SK-N-SH (cell line): Measurements from ENCODE around the gene USB1. TPM values are rescaled to one million over a fixed set of nuclear protein-coding genes. Genes with fewer than 3 reads are reported as not detected.
A peak's percentile ranks its signal among the peaks of the same experiment; 100 is the strongest.

Source experiments
- CTCF ChIA-PET: fragments of 300-600, 350-600 bp; formaldehyde crosslinking; extraction: SDS; loops from one replicate; lab custom pipeline; 2021; lab: Yijun Ruan, JAX
- POLR2A ChIA-PET: fragments of 350-600 bp; sonication (Branson Sonifier 250); formaldehyde crosslinking; extraction: SDS; loops from one replicate; lab custom pipeline; 2020; ENCODE audit warnings: antibody characterized with exemption, inconsistent platforms; lab: Yijun Ruan, JAX
- DNase-seq: peaks from one replicate; pipeline ENCODE4 v3.0.0; 2012
- H2AFZ ChIP-seq: fragments of 200-600 bp; sonication (generic); 2 replicates; pipeline ENCODE4 v1.8.1; 2016; ENCODE audit warnings: antibody characterized with exemption, mild to moderate bottlenecking, low read depth
- H3F3A ChIP-seq: fragments of 200-600 bp; sonication (generic); replicated peaks from 2 replicates; pipeline ENCODE3; 2016; ENCODE audit warnings: antibody characterized with exemption, mild to moderate bottlenecking; ENCODE audit not compliant: insufficient read depth
- H3K27ac ChIP-seq, 2 experiments: fragments of 200-500 bp in 1 of 2; fragments of 200-600 bp in 1 of 2; sonication (Bioruptor generic) in 1 of 2; sonication (generic), shearing (Covaris generic) in 1 of 2; 2 replicates each; pipeline versions ENCODE4 v1.5.1 to v1.6.1; 2014 to 2016; ENCODE audit warnings: low read depth in 2 of 2, inconsistent platforms in 1 of 2, low read length in 1 of 2, mild to moderate bottlenecking in 1 of 2, mixed read lengths in 1 of 2
- H3K27me3 ChIP-seq: fragments of 200-600 bp; sonication (generic), shearing (Covaris generic); 2 replicates; pipeline ENCODE4 v1.6.1; 2016; ENCODE audit warnings: mixed run types; ENCODE audit not compliant: insufficient read depth
- H3K36me3 ChIP-seq, 2 experiments: fragments of 200-500 bp in 1 of 2; fragments of 200-600 bp in 1 of 2; sonication (Bioruptor generic) in 1 of 2; sonication (generic) in 1 of 2; replicated peaks in 1 of 2; 2 replicates each; pipeline versions ENCODE3 to v1.5.1; 2014 to 2016; ENCODE audit warnings: low read length in 1 of 2, mild to moderate bottlenecking in 1 of 2; ENCODE audit not compliant: insufficient read depth in 2 of 2, control insufficient read depth in 1 of 2
- H3K4me1 ChIP-seq, 2 experiments: fragments of 200-500 bp in 1 of 2; fragments of 200-600 bp in 1 of 2; sonication (Bioruptor generic) in 1 of 2; sonication (generic), shearing (Covaris generic) in 1 of 2; 2 replicates each; pipeline versions ENCODE4 v1.5.1 to v1.6.1; 2014 to 2016; ENCODE audit warnings: low read depth in 1 of 2, low read length in 1 of 2, mixed run types in 1 of 2; ENCODE audit not compliant: insufficient read depth in 2 of 2, control insufficient read depth in 1 of 2
- H3K4me2 ChIP-seq: fragments of 200-600 bp; sonication (generic), shearing (Covaris generic); 2 replicates; pipeline ENCODE4 v1.6.1; 2017; ENCODE audit warnings: mixed run types
- H3K4me3 ChIP-seq, 2 experiments: fragments of 200-500 bp in 1 of 2; fragments of 200-600 bp in 1 of 2; sonication (Bioruptor generic) in 1 of 2; sonication (generic), shearing (Covaris generic) in 1 of 2; 2 replicates each; pipeline versions ENCODE4 v1.5.1 to v1.8.1; 2014 to 2016; ENCODE audit warnings: low read depth in 2 of 2, inconsistent platforms in 1 of 2, low read length in 1 of 2, mild to moderate bottlenecking in 1 of 2, mixed read lengths in 1 of 2, moderate library complexity in 1 of 2
- H3K79me2 ChIP-seq: fragments of 200-600 bp; sonication (generic); 2 replicates; pipeline ENCODE4 v1.8.1; 2017; ENCODE audit warnings: mild to moderate bottlenecking; ENCODE audit not compliant: insufficient read depth
- H3K9ac ChIP-seq: fragments of 200-600 bp; sonication (generic); 2 replicates; pipeline ENCODE4 v1.6.1; 2017; ENCODE audit warnings: mixed run types
- H3K9me2 ChIP-seq: fragments of 200-600 bp; sonication (generic); 2 replicates; pipeline ENCODE4 v1.6.1; 2017; ENCODE audit warnings: mixed run types
- H3K9me3 ChIP-seq: fragments of 200-600 bp; sonication (generic); 2 replicates; pipeline ENCODE4 v1.6.1; 2017; ENCODE audit warnings: mixed run types, mild to moderate bottlenecking, moderate library complexity
- H4K20me1 ChIP-seq: fragments of 200-600 bp; sonication (generic); 2 replicates; pipeline ENCODE4 v1.6.1; 2017; ENCODE audit warnings: mild to moderate bottlenecking, mixed run types; ENCODE audit not compliant: insufficient read depth
- CHD2 ChIP-seq: fragments of 150-350 bp; IDR thresholded peaks from 2 replicates; pipeline ENCODE4 v1.6.1; 2018; ENCODE audit warnings: low read length; ENCODE audit not compliant: partially characterized antibody
- EP300 ChIP-seq, 2 experiments: IDR thresholded peaks; 2 replicates each; pipeline versions ENCODE4 v1.4.0 to v1.6.1; 2012; ENCODE audit warnings: borderline replicate concordance in 1 of 2, low read depth in 1 of 2, low read length in 1 of 2
- EZH2phosphoT487 ChIP-seq: fragments of 200-600 bp; sonication (generic); IDR thresholded peaks from 2 replicates; pipeline ENCODE4 v1.6.1; 2017; ENCODE audit warnings: low read depth, mixed run types, mild to moderate bottlenecking, antibody characterized with exemption, moderate library complexity, borderline replicate concordance
- FOSL2 ChIP-seq: IDR thresholded peaks from 2 replicates; pipeline ENCODE4 v1.4.0; 2012; ENCODE audit warnings: low read depth, mild to moderate bottlenecking, moderate library complexity, borderline replicate concordance
- FOXJ3 ChIP-seq: sonication (generic); formaldehyde crosslinking; IDR thresholded peaks from 2 replicates; pipeline ENCODE4 v1.5.1; 2020; ENCODE audit warnings: mild to moderate bottlenecking, missing genetic modification reagents
- GATA2 ChIP-seq: sonication (generic); formaldehyde crosslinking; IDR thresholded peaks from 2 replicates; pipeline ENCODE4 v1.5.0; 2020; ENCODE audit warnings: mild to moderate bottlenecking, missing genetic modification reagents
- JUND ChIP-seq: IDR thresholded peaks from 2 replicates; pipeline ENCODE4 v1.4.0; 2012
- MXI1 ChIP-seq: IDR thresholded peaks from 2 replicates; pipeline ENCODE4 v1.6.1; 2012; ENCODE audit warnings: mild to moderate bottlenecking, low read depth, low read length, improper control_type of control experiment
- NFIC ChIP-seq: IDR thresholded peaks from 2 replicates; pipeline ENCODE4 v1.4.0; 2012; ENCODE audit warnings: borderline replicate concordance
- RCOR1 ChIP-seq: fragments of 150-350 bp; IDR thresholded peaks from 2 replicates; pipeline ENCODE4 v1.6.1; 2017; ENCODE audit warnings: antibody characterized with exemption, low read length
- RFX5 ChIP-seq: IDR thresholded peaks from 2 replicates; pipeline ENCODE4 v1.6.1; 2012; ENCODE audit warnings: mild to moderate bottlenecking, improper control_type of control experiment, low read length
- YY1 ChIP-seq: IDR thresholded peaks from 2 replicates; pipeline ENCODE4 v1.4.0; 2012; ENCODE audit warnings: low read depth, mild to moderate bottlenecking
- WGBS: methylation state at CpG from one replicate; pipeline ENCODE4 v1.1.6; 2017; ENCODE audit warnings: low lambda C conversion rate; 5-methylcytosine and 5-hydroxymethylcytosine counted together
- polyA plus RNA-seq, 3 experiments: library from polyadenylated mRNA; depleted of rRNA; stranded (reverse); fragments of >200 nt; gene quantifications; 2 replicates each; pipeline ENCODE4 v1.2.3, GENCODE V29; 2012
- TF ChIP-seq, protein P1 (sequence below): fragments of 200-600 bp; sonication (generic); IDR thresholded peaks from 2 replicates; pipeline ENCODE4 v1.6.1; 2017; ENCODE audit warnings: antibody characterized with exemption, mild to moderate bottlenecking, moderate library complexity
- TF ChIP-seq, protein P2 (sequence below): IDR thresholded peaks from 2 replicates; pipeline ENCODE4 v1.4.0; 2012; ENCODE audit warnings: low read depth, borderline replicate concordance

Gene USB1
- polyA plus RNA-seq, 1 of the 3 experiments (the other 2 are of a cell fraction) = 94.1 TPM

DNA sequence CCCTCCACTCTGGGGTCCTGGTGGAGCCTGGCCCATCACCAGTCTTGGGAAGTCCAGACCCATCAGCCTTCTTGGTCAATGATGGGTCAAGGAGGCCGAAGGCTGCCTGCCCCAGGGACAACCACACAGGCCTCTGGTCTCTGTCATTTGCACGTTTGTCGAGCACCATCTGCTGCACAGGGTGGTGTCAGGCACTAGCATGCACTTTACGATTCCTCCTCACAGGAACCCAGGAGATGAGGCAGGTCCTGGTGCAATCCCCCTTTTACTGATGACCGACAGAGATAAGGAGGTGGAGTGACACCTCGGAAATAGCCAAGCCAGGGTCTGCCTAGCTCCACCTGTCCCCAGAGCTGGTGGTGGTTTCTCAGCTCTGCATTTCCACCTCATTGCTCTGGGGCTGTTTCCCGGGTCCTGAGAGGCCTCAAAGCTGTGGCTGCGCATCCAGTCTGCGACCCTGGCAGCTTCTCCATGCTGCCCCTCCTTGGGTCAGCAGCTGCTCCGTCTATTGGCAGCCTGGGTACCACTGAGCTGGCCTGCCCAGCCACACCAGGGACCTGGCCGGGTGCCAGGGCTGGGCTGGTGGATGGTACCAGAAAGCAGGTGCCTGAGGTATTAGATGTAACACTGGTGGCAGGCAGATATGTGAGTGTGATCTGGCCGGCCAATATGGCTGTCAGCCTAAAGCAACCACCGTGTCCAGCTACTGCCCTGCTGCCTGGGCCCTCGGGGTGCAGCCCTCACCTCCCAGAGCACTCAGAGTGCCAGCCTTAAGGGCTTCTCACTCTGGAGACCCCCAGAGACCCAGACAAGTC lies 34.4 kb downstream of the USB1 start:
- ChIA-PET CTCF (interaction anchor here (0.7 to 6.1 kb wide), 9 partner anchors 9 to 92 kb away, joined by 3 to 72 read pairs (median 5); partner anchors contain the start of genes CFAP20 and MMP15), POLR2A (interaction anchor here (1.0 to 1.2 kb wide), 3 partner anchors 86 to 300 kb away, joined by 3 to 4 read pairs (median 3); partner anchors contain the start of gene KATNB1)
- Histone ChIP-seq H3K9me2 (no peaks in the 10 kb centered on the region), H2AFZ (no peak overlapping the region), H3K4me2 (no peak overlapping the region), H3K4me3 (no peak overlapping the region), H4K20me1 (no peaks in the 10 kb centered on the region), H3K36me3 (no peaks in the 10 kb centered on the region), H3K4me1 (peaks cover 0 to 57% of the 10 kb centered on the region in 2 experiments; a peak in 1 of 4 replicates), H3K27me3 (no peaks in the 10 kb centered on the region), H3K27ac (peak overlapping the region in 1 of 2 experiments; percentile 83; a peak in 2 of 4 replicates), H3K79me2 (no peaks in the 10 kb centered on the region), H3K9ac (no peak overlapping the region), H3K9me3 (no peaks in the 10 kb centered on the region), H3F3A (no peaks in the 10 kb centered on the region)
- peak; percentile 74 for DNase-seq
- TF ChIP-seq MXI1 (peak; percentile 30; the same call in 1 of the 2 replicates), RFX5 (no peak), CHD2 (no peak), EP300 (IDR thresholded peaks at IDR 0.05; ENCODE audit: borderline replicate concordance in 1 of 2, low read depth in 1 of 2, low read length in 1 of 2) (peak in 1 of 2 experiments; percentile 35; a peak in 1 of 4 replicates), NFIC (no peak), GATA2 (CRISPR knock-in tag) (peak; percentile 24)
- TF ChIP-seq, protein P1, sequence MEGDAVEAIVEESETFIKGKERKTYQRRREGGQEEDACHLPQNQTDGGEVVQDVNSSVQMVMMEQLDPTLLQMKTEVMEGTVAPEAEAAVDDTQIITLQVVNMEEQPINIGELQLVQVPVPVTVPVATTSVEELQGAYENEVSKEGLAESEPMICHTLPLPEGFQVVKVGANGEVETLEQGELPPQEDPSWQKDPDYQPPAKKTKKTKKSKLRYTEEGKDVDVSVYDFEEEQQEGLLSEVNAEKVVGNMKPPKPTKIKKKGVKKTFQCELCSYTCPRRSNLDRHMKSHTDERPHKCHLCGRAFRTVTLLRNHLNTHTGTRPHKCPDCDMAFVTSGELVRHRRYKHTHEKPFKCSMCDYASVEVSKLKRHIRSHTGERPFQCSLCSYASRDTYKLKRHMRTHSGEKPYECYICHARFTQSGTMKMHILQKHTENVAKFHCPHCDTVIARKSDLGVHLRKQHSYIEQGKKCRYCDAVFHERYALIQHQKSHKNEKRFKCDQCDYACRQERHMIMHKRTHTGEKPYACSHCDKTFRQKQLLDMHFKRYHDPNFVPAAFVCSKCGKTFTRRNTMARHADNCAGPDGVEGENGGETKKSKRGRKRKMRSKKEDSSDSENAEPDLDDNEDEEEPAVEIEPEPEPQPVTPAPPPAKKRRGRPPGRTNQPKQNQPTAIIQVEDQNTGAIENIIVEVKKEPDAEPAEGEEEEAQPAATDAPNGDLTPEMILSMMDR = no peak
- WGBS = 70% methylated on average over 5 of the region's 14 CpGs

DNA sequence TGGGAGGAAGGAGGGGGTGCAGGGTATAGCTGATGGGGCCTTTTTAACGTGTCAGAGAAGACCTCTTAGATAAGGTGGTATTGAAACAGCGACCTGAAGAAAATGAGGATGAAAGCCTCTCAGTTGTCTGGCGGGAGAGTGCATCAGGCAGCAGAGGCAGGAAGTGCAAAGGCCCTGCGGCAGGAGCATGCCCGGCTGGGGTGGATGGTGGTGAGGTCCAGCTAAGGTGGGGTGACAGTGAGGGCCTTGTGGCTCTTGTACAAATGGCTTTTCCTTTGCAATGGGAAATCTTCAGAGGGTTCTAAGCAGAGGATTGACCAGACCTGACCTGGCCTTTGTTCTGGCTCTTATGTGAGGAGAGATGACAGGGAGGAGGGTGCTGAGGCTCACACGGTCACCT lies 35.7 kb downstream of the USB1 start:
- Histone ChIP-seq H3K4me2 (no peak overlapping the region), H3K4me3 (no peak overlapping the region), H3K9me3 (no peaks in the 10 kb centered on the region), H3K9me2 (no peaks in the 10 kb centered on the region), H2AFZ (no peak overlapping the region), H3K9ac (no peak overlapping the region), H3K27me3 (no peaks in the 10 kb centered on the region), H3F3A (no peaks in the 10 kb centered on the region), H3K36me3 (no peaks in the 10 kb centered on the region), H3K79me2 (no peaks in the 10 kb centered on the region), H3K4me1 (peaks cover 0 to 52% of the 10 kb centered on the region in 2 experiments; a peak in 1 of 4 replicates), H3K27ac (no peak overlapping the region), H4K20me1 (no peaks in the 10 kb centered on the region)
- POLR2A ChIA-PET = no interaction called here
- WGBS = 67% methylated on average over 5 of the region's 6 CpGs
- CTCF ChIA-PET = interaction anchor here (0.8 to 6.1 kb wide), 4 partner anchors 16 to 90 kb away, joined by 3 to 72 read pairs (median 36); partner anchors contain the start of gene CFAP20
- peak; percentile 10 for DNase-seq
- no peak for TF ChIP-seq RCOR1
- TF ChIP-seq JUND = no peak
- TF ChIP-seq FOXJ3 = no peak
- TF ChIP-seq FOSL2 = no peak
- TF ChIP-seq YY1 = no peak
- TF ChIP-seq EZH2phosphoT487 = no peak
- TF ChIP-seq, protein P2, sequence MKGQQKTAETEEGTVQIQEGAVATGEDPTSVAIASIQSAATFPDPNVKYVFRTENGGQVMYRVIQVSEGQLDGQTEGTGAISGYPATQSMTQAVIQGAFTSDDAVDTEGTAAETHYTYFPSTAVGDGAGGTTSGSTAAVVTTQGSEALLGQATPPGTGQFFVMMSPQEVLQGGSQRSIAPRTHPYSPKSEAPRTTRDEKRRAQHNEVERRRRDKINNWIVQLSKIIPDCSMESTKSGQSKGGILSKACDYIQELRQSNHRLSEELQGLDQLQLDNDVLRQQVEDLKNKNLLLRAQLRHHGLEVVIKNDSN = no peak
